Vagina (tissue), 2 donors: ENCODE measurements around the gene BFSP1. TPM values are rescaled to one million over a fixed set of nuclear protein-coding genes. Genes with fewer than 3 reads are reported as not detected.

ENCODE experiments used
- DNase-seq, 2 donors: peaks; one replicate each; pipeline ENCODE4 v3.0.0-alpha.2; 2017; ENCODE audit errors: extremely low spot score in 2 of 2
- H3K27ac ChIP-seq: fragments of 200-600 bp; sonication (generic); one replicate; pipeline ENCODE4 v1.5.1; 2019
- H3K27me3 ChIP-seq: fragments of 200-600 bp; sonication (generic); one replicate; pipeline ENCODE4 v1.5.1; 2019
- H3K36me3 ChIP-seq, 2 donors: fragments of 200-600 bp; sonication (generic); one replicate each; pipeline ENCODE4 v1.5.1; 2017 to 2019
- H3K4me1 ChIP-seq: fragments of 200-600 bp; sonication (generic); one replicate; pipeline ENCODE4 v1.5.1; 2019
- H3K4me3 ChIP-seq, 2 donors: fragments of 200-600 bp; sonication (generic); 1 replicate in 1 of 2; 2 replicates in 1 of 2; pipeline ENCODE4 v1.5.1; 2016 to 2019
- H3K9me3 ChIP-seq: fragments of 200-600 bp; sonication (generic); one replicate; pipeline ENCODE4 v1.5.1; 2019
- CTCF ChIP-seq, 3 experiments: fragments of 450-650 bp in 2 of 3; fragments of 200-600 bp in 1 of 3; sonication (generic) in 1 of 3; IDR thresholded peaks; one replicate each; pipeline ENCODE4 v1.5.1; 2017 to 2019; ENCODE audit warnings: antibody characterized with exemption in 3 of 3, mild to moderate bottlenecking in 2 of 3, moderate library complexity in 2 of 3
- POLR2A ChIP-seq, 2 donors: fragments of 450-650 bp; IDR thresholded peaks; one replicate each; pipeline ENCODE4 v1.6.1; 2017; ENCODE audit warnings: antibody characterized with exemption in 2 of 2, mild to moderate bottlenecking in 2 of 2, moderate library complexity in 2 of 2
- POLR2AphosphoS5 ChIP-seq, 2 donors: sonication (generic); formaldehyde crosslinking; IDR thresholded peaks; one replicate each; pipeline ENCODE4 v1.9.0; 2017; ENCODE audit warnings: antibody characterized with exemption in 2 of 2, mild to moderate bottlenecking in 2 of 2, low read depth in 1 of 2; ENCODE audit not compliant: insufficient read depth in 1 of 2
- intact Hi-C: fragments of 100-400 bp; cut with DNase I; formaldehyde crosslinking; loops from one replicate; pipeline ENCODE4 v1.15.1; 2023
- total RNA-seq: library from RNA; depleted of rRNA; stranded (reverse); fragments of >200 nt; gene quantifications from one replicate; pipeline ENCODE4 v1.2.3, GENCODE V29; 2016

Gene BFSP1
- total RNA-seq, 1 donor from 2014 or later: 0.49 TPM

- H3K36me3 ChIP-seq: no peaks in the 10 kb centered on the region
- intact Hi-C loops: no loop called here
- TF ChIP-seq CTCF (IDR thresholded peaks at IDR 0.05): no peak
- no peak for TF ChIP-seq POLR2AphosphoS5 (IDR thresholded peaks at IDR 0.05; ENCODE audit: insufficient read depth in 1 of 2, low read depth in 1 of 2)
- TF ChIP-seq POLR2A (IDR thresholded peaks at IDR 0.05): no peak
- H3K4me3 ChIP-seq: no peak overlapping the region
- no peak overlapping the region for H3K27ac ChIP-seq
- no peaks in the 10 kb centered on the region for H3K9me3 ChIP-seq
- no peak for DNase-seq
- no peaks in the 10 kb centered on the region for H3K4me1 ChIP-seq
- no peaks in the 10 kb centered on the region for H3K27me3 ChIP-seq
Measured at GRCh38 chr20:17522528-17522927, 8.7 kb downstream of the BFSP1 start.

- no peaks in the 10 kb centered on the region for H3K4me1 ChIP-seq
- no peaks in the 10 kb centered on the region for H3K9me3 ChIP-seq
- H3K27me3 ChIP-seq: no peaks in the 10 kb centered on the region
- no peak overlapping the region for H3K4me3 ChIP-seq
- H3K27ac ChIP-seq: no peak overlapping the region
- intact Hi-C loops: no loop called here
- H3K36me3 ChIP-seq: no peaks in the 10 kb centered on the region
- no peak for DNase-seq
- TF ChIP-seq POLR2A (IDR thresholded peaks at IDR 0.05): no peak
- no peak for TF ChIP-seq CTCF (IDR thresholded peaks at IDR 0.05)
Measured at GRCh38 chr20:17520583-17520982, 10.6 kb downstream of the BFSP1 start.

DNA sequence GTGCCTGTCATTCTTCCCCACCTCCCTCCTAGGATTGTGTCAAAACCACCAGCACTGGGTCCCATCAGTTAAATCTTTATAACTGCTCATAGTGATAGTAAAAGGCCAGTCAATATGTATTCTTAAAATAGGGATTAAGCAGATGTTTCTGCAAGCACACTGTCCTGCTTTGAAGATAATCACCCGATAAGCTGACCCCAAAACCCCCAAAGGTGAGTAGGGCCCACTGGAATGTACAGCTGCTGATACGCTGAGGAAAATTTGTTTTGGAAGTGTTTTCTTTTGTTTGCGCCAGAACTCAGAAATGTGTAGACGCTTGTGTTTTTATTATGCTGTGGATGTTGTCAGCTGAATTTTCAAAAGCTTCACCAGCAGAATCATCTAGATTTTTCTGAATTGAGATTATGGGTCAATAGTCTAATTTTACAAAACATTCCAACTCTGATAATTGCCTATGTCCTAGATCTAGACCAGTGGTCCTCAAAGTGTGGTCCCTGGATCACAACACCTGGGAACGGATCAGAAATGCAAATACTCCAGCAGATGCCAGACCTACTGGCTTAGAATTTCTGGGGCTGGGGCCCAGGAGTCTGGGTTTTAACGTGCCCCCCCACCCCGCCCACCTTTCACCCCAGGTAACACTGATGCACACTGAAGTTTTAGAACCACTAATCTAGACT lies 11.4 kb downstream of the BFSP1 start:
- Histone ChIP-seq H3K4me1 (no peaks in the 10 kb centered on the region), H3K27ac (no peak overlapping the region), H3K36me3 (no peaks in the 10 kb centered on the region), H3K4me3 (no peak overlapping the region), H3K9me3 (no peaks in the 10 kb centered on the region), H3K27me3 (no peaks in the 10 kb centered on the region)
- TF ChIP-seq POLR2A (IDR thresholded peaks at IDR 0.05) (no peak), POLR2AphosphoS5 (IDR thresholded peaks at IDR 0.05; ENCODE audit: insufficient read depth in 1 of 2, low read depth in 1 of 2) (no peak), CTCF (IDR thresholded peaks at IDR 0.05) (no peak)
- DNase-seq: no peak
- intact Hi-C loops: no loop called here

DNA sequence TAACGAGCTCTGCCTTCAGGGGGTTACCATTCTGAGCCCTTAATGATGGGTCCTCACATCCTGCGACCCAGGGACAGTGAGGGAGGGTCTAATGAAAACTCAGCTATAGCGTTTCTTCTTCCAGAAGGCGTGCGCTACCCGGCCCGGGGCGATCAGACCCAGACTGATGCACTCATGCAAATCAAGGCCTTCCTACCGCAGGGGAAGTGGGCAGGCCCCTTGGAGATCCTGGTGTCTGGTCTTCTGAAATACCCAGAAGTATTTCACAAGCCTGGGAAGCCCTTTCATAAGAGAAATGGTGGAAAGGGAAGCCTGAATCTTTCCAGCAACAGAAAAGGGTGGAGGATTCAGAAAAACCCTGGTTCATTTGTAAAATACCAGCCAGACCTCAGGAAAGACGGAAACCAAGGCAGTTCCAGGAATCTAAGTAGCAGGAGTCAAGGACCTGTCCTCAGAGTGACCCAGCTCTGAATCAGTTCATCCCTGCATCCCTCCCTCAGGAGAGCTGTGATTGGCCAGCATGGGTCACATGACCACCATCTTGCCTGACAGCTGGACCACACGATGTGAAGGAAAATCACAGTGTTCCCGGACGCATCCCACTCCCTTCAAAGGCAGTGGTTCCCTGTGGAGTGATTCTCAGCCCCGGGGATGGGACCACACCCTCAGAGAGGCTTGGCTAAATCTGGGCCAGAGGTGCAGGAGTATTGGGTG lies 12.7 kb downstream of the BFSP1 start:
- no peak for TF ChIP-seq POLR2AphosphoS5 (IDR thresholded peaks at IDR 0.05; ENCODE audit: insufficient read depth in 1 of 2, low read depth in 1 of 2)
- no peak for TF ChIP-seq POLR2A (IDR thresholded peaks at IDR 0.05)
- TF ChIP-seq CTCF (IDR thresholded peaks at IDR 0.05): no peak
- intact Hi-C loops: no loop called here
- no peak overlapping the region for H3K27ac ChIP-seq
- H3K4me1 ChIP-seq: no peaks in the 10 kb centered on the region
- H3K9me3 ChIP-seq: no peaks in the 10 kb centered on the region
- no peak overlapping the region for H3K4me3 ChIP-seq
- H3K27me3 ChIP-seq: no peaks in the 10 kb centered on the region
- DNase-seq: no peak
- H3K36me3 ChIP-seq: no peaks in the 10 kb centered on the region

DNA sequence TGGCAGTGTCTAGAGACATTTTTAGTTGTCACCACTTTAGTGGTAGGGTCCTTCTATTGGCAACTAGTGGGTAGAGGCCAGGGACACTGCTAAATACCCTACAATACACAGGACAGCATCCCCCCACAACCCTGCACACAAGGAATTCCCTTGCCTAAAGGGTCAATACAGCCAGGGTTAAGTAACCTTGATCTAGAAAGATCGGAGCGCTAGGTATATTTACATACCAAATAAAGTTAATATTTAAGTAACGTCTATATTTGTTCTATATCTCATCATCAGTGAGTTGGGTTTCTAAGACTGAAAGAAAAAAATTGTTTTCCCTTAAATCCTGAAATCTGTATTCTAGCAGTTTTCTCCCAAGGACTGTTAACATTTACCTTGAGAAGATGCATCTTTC lies 16.1 kb downstream of the BFSP1 start:
- Histone ChIP-seq H3K9me3 (no peaks in the 10 kb centered on the region), H3K27ac (no peak overlapping the region), H3K4me3 (no peak overlapping the region), H3K4me1 (no peaks in the 10 kb centered on the region), H3K27me3 (no peaks in the 10 kb centered on the region), H3K36me3 (no peaks in the 10 kb centered on the region)
- TF ChIP-seq CTCF (IDR thresholded peaks at IDR 0.05): no peak
- TF ChIP-seq POLR2AphosphoS5 (IDR thresholded peaks at IDR 0.05; ENCODE audit: insufficient read depth in 1 of 2, low read depth in 1 of 2): no peak
- intact Hi-C loops: no loop called here
- no peak for DNase-seq
